Type B pancreatic cell (in vitro differentiated cells): ENCODE results near the gene EPHA6. TPM values are rescaled to one million over a fixed set of nuclear protein-coding genes. Genes with fewer than 3 reads are reported as not detected.
A peak's percentile ranks its signal among the peaks of the same experiment; 100 is the strongest.

Experiments
- DNase-seq: peaks from one replicate; pipeline ENCODE4 v3.0.0; 2021; ENCODE audit warnings: mixed read lengths; ENCODE audit not compliant: unreplicated experiment; ENCODE audit errors: extremely low spot score
- H3K27ac Mint-ChIP-seq: 2 replicates; pipeline ENCODE4 v1.8.0; 2021; ENCODE audit warnings: mild to moderate bottlenecking, mixed read lengths
- H3K27me3 Mint-ChIP-seq: 2 replicates; pipeline ENCODE4 v1.8.0; 2021; ENCODE audit warnings: mixed read lengths
- H3K36me3 Mint-ChIP-seq: 2 replicates; pipeline ENCODE4 v1.8.0; 2021; ENCODE audit warnings: mixed read lengths
- H3K4me1 Mint-ChIP-seq: one replicate; pipeline ENCODE4 v1.8.0; 2021; ENCODE audit warnings: mixed read lengths; ENCODE audit not compliant: unreplicated experiment
- H3K4me3 Mint-ChIP-seq: 2 replicates; pipeline ENCODE4 v1.8.0; 2021; ENCODE audit warnings: mild to moderate bottlenecking, mixed read lengths
- H3K9me3 Mint-ChIP-seq: 2 replicates; pipeline ENCODE4 v1.8.0; 2021; ENCODE audit warnings: mixed read lengths
- CTCF ChIP-seq: fragments of 200-600 bp; sonication (generic); conservative IDR thresholded peaks from 2 replicates; pipeline ENCODE4 v1.5.0; 2021; ENCODE audit warnings: antibody characterized with exemption, mild to moderate bottlenecking
- total RNA-seq: library from RNA; stranded (reverse); gene quantifications from 2 replicates; pipeline ENCODE4 v1.2.1, GENCODE V29; 2021; ENCODE audit warnings: low replicate concordance

The EPHA6 gene
- total RNA-seq, 1 donor from 2014 or later = 9.9 TPM

- peak overlapping the region; percentile 77 for H3K27ac Mint-ChIP-seq
- peaks cover 28% of the 10 kb centered on the region for H3K4me1 Mint-ChIP-seq
- H3K9me3 Mint-ChIP-seq = no peaks in the 10 kb centered on the region
- no peak for TF ChIP-seq CTCF
- no peaks in the 10 kb centered on the region for H3K27me3 Mint-ChIP-seq
- DNase-seq = no peak
- peak overlapping the region; percentile 56 for H3K4me3 Mint-ChIP-seq
- no peaks in the 10 kb centered on the region for H3K36me3 Mint-ChIP-seq
These were observed 418.1 kb downstream of the EPHA6 start for GRCh38 chr3:97232393-97233034.

- H3K27me3 Mint-ChIP-seq = no peaks in the 10 kb centered on the region
- no peak for TF ChIP-seq CTCF
- H3K27ac Mint-ChIP-seq = peak overlapping the region; percentile 76
- H3K4me3 Mint-ChIP-seq = peak overlapping the region; percentile 42
- no peaks in the 10 kb centered on the region for H3K36me3 Mint-ChIP-seq
- DNase-seq = no peak
- no peaks in the 10 kb centered on the region for H3K9me3 Mint-ChIP-seq
- H3K4me1 Mint-ChIP-seq = peaks cover 28% of the 10 kb centered on the region
These were observed 420.8 kb downstream of the EPHA6 start for GRCh38 chr3:97235179-97235578.

- Mint-ChIP-seq H3K4me3 (peak overlapping the region; percentile 42), H3K27ac (peak overlapping the region; percentile 76), H3K27me3 (no peaks in the 10 kb centered on the region)
These were observed 421.4 kb downstream of the EPHA6 start for GRCh38 chr3:97235611-97236315.

GRCh38 chr3:97241417-97241816 lies 427.0 kb downstream of the EPHA6 start:
- no peak for DNase-seq
- Mint-ChIP-seq H3K4me3 (no peak overlapping the region), H3K36me3 (no peaks in the 10 kb centered on the region), H3K27me3 (no peaks in the 10 kb centered on the region), H3K4me1 (peaks cover 4% of the 10 kb centered on the region), H3K27ac (no peak overlapping the region), H3K9me3 (no peaks in the 10 kb centered on the region)
- no peak for TF ChIP-seq CTCF

More at GRCh38 chr3:97235611-97236315, 421.4 kb downstream of the EPHA6 start:
- no peak for TF ChIP-seq CTCF
- DNase-seq = no peak
- Mint-ChIP-seq H3K4me1 (peaks cover 28% of the 10 kb centered on the region), H3K36me3 (no peaks in the 10 kb centered on the region), H3K9me3 (no peaks in the 10 kb centered on the region)

- no peaks in the 10 kb centered on the region for H3K27me3 Mint-ChIP-seq
- no peak for TF ChIP-seq CTCF
- no peaks in the 10 kb centered on the region for H3K4me1 Mint-ChIP-seq
- H3K9me3 Mint-ChIP-seq = no peaks in the 10 kb centered on the region
- no peak overlapping the region for H3K4me3 Mint-ChIP-seq
- no peak overlapping the region for H3K27ac Mint-ChIP-seq
- H3K36me3 Mint-ChIP-seq = no peaks in the 10 kb centered on the region
- DNase-seq = no peak
These were observed 431.0 kb downstream of the EPHA6 start for GRCh38 chr3:97245201-97245910.
